Fibroblast of lung (primary cell): ENCODE measurements around the gene GRIPAP1.

Experiments
- EZH2 ChIP-seq: IDR thresholded peaks from 2 replicates; pipeline ENCODE4 v1.5.1; 2012; ENCODE audit warnings: low read length, control low read depth, mild to moderate bottlenecking; ENCODE audit errors: missing control alignments
- TF ChIP-seq, protein P1 (sequence below), 2 donors: IDR thresholded peaks in 1 of 2; conservative IDR thresholded peaks in 1 of 2; 1 replicate in 1 of 2; 2 replicates in 1 of 2; pipeline ENCODE4 v1.5.1; 2011 to 2012; ENCODE audit warnings: low read length in 2 of 2, control low read depth in 1 of 2, inconsistent platforms in 1 of 2, low read depth in 1 of 2, mild to moderate bottlenecking in 1 of 2

- TF ChIP-seq, protein P1, sequence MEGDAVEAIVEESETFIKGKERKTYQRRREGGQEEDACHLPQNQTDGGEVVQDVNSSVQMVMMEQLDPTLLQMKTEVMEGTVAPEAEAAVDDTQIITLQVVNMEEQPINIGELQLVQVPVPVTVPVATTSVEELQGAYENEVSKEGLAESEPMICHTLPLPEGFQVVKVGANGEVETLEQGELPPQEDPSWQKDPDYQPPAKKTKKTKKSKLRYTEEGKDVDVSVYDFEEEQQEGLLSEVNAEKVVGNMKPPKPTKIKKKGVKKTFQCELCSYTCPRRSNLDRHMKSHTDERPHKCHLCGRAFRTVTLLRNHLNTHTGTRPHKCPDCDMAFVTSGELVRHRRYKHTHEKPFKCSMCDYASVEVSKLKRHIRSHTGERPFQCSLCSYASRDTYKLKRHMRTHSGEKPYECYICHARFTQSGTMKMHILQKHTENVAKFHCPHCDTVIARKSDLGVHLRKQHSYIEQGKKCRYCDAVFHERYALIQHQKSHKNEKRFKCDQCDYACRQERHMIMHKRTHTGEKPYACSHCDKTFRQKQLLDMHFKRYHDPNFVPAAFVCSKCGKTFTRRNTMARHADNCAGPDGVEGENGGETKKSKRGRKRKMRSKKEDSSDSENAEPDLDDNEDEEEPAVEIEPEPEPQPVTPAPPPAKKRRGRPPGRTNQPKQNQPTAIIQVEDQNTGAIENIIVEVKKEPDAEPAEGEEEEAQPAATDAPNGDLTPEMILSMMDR (conservative IDR thresholded peaks at IDR 0.05 in 1 of 2, IDR thresholded peaks at IDR 0.05 in 1 of 2; ENCODE audit: low read depth in 1 of 2, low read length in 2 of 2): no peak
- no peak for TF ChIP-seq EZH2
These were observed 35.1 kb downstream of the GRIPAP1 start for GRCh38 chrX:48966796-48967579.
